GM15510 (cell line): Measurements from ENCODE around the gene NPAS1.

Experiments
- POLR2A ChIP-seq: IDR thresholded peaks from 3 replicates; pipeline ENCODE4 v1.6.1; 2011; ENCODE audit warnings: borderline replicate concordance; ENCODE audit not compliant: insufficient read length; ENCODE audit errors: extremely low read depth

The NPAS1 gene

GRCh38 chr19:47023448-47023794 is 3.8 kb downstream of the NPAS1 start:
- TF ChIP-seq POLR2A = no peak

DNA sequence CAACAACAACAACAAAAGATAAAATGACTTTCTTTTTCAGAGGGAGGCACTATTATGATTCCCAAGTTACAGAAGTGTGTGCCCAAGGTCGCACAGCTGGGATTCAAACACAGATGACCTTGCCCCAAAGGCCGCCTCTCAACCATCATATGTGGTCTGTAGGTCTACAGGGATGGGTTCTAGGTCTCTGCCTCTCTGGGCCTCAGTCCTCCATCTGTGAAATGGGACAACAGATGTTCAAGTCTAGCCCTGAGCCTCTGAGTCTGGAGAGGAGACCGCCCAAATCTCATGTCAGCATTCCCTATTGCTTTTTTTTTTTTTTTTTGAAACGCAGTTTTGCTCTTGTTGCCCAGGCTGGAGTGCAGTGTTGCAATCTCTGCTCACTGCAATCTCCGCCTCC is 4.9 kb downstream of the NPAS1 start:
- no peak for TF ChIP-seq POLR2A

DNA sequence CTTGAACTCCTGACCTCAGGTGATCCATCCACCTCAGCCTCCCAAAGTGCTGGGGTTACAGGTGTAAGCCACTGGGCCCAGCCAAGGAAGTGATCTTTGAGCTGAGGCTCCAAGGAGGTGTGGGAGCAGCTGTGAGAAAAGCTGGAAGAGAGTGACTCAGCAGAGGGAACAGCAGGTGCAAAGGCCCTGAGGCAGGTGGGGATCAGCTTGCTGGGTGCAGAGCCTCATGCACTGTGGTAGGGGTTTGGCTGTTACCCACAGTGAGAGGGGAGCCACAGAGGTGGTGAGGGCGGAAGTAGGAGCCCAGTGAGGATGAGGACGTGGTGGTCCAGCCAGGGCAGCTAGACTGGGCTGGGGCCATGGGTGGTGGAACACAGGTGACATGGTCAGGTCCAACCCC is 6.5 kb downstream of the NPAS1 start:
- TF ChIP-seq POLR2A = no peak

- TF ChIP-seq POLR2A = no peak
These were observed 7.3 kb downstream of the NPAS1 start for GRCh38 chr19:47026889-47027288.

DNA sequence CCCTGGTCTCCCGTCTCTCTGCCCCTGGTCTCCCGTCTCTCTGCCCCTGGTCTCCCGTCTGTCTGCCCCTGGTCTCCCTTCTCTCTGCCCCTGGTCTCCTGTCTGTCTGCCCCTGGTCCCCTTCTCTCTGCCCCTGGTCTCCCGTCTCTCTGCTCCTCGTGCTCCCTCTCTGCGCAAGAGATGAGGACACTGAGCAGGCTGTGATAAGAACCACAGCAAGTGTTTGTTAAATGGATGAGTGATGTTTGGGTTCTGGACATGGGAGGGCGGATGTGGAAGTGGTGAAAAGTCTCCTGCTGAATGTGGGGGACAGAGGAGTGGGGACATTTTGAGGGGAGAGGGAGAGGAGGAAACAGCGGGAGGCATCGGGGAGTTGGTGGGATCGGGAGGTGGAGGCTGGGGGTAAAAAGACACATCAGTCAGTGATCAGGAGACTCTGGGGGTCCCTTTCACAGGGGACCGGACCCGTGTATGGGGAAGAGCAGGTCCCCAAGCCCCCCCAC is 8.0 kb downstream of the NPAS1 start:
- TF ChIP-seq POLR2A = no peak

GRCh38 chr19:47028195-47028601 is 8.6 kb downstream of the NPAS1 start:
- no peak for TF ChIP-seq POLR2A

GRCh38 chr19:47032171-47032811 is 12.7 kb downstream of the NPAS1 start:
- no peak for TF ChIP-seq POLR2A

GRCh38 chr19:47035127-47036096 is 15.8 kb downstream of the NPAS1 start:
- peak; percentile 17 for TF ChIP-seq POLR2A

DNA sequence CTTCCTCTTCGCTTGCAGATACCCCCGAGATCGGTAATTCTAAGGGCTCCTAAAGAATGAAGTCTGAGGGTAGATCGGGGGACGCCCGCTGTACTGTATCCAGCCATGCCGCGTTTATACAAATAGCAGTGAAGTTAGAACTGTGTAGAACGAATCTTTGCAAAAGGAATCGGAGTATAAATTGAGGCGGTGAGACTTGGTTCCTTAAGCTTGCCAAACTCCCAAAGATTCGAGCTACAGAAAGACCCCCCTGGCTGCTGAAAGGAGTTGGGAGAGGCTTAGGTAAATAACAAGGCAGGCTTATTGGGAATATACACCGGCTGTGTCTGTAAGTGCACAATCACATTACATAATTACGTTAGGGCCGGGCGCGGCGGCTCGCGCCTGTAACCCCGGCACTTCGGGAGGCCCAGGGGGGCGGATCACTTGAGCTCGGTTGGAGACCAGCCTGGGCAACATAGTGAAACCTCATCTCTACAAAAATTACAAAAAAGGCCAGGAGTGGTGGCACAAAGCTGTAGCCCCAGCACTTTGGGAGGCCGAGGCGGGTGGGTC is 16.5 kb downstream of the NPAS1 start:
- no peak for TF ChIP-seq POLR2A

GRCh38 chr19:47037766-47038165 is 18.1 kb downstream of the NPAS1 start:
- no peak for TF ChIP-seq POLR2A

DNA sequence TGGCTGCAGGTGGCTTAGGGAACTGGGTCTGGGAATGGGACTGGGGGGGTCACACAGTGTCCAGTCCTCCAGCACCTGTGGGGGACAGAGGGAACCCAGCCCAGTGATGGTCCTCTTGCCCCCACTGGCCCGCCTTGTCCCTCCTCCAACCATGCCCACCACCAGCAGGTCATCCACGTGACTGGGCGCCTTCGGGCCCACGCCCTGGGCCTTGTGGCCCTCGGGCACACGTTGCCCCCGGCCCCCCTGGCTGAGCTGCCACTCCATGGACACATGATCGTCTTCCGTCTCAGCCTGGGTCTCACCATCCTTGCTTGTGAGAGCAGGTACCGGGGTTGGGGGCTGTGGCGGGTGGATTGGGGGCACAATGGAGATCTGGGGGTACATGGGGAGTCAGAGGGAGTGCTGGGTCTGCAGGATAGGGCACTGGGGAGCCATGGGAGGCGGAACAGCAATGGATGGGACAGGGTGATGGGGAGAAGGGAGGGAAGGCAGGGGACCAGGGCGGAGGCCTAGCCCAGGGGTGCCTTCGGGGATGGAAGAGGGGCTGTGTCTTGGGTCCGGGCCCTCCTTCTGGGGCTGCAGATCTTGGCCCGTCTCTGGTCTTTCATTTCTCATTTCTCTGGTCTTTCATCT is 19.7 kb downstream of the NPAS1 start:
- no peak for TF ChIP-seq POLR2A

DNA sequence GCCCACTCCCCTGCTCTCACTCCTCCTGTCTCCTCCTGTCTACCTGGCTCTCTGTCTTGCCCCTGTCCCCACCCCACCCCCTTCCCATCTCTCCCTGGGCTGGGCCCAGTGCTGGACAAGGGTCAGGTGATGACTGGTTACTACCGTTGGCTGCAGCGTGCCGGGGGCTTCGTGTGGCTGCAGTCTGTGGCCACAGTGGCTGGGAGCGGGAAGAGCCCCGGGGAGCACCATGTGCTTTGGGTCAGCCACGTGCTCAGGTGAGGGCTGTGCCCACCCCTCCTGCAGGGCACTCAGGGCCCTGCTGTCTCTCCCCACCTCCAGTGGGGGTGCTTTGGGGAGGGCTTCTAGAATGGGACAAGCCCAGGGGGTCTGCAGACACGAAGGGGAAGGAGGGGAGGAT is 21.2 kb downstream of the NPAS1 start:
- TF ChIP-seq POLR2A = no peak

DNA sequence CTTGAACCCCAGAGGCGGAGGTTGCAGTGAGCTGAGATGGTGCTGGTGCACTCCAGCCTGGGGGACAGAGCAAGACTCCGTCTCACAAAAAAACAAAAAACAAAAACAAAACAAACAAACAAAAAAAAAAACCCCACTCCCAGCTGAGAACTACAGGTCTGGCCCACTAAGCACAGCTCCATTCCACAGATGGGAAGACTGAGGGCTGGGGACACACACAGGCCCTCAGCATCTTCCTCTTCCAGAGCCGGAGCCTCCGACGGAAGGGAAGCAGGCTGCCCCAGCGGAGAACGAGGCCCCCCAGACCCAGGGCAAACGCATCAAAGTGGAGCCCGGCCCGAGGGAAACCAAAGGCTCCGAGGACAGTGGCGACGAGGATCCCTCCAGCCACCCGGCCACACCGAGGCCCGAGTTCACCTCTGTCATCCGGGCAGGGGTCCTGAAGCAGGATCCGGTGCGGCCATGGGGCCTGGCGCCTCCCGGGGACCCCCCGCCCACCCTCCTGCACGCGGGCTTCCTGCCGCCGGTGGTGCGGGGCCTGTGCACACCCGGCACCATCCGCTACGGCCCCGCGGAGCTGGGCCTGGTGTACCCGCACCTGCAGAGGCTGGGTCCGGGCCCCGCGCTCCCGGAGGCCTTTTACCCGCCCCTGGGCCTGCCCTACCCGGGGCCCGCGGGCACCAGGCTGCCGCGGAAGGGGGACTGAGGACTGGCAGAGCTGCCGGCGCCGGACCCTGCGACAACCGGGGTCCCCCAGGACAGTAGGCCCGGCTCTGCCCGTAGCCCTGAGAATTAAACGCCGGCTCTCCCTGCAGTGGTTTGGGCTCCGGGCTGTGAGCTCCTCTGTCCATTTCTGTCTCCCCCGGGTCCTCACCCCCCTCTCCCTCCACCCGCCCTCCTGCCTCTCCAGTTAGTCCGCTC is 25.6 kb downstream of the NPAS1 start:
- TF ChIP-seq POLR2A = no peak
